Liver (tissue), 9 donors: ENCODE measurements around the gene CARHSP1. TPM values are rescaled to one million over a fixed set of nuclear protein-coding genes. Genes with fewer than 3 reads are reported as not detected.

Experiments
- DNase-seq: peaks from one replicate; pipeline ENCODE4 v3.0.0-alpha.2; 2017; ENCODE audit warnings: low spot score
- H3K27ac ChIP-seq, 2 donors: one replicate each; pipeline ENCODE4 v1.7.0; 2013; ENCODE audit warnings: inconsistent platforms in 2 of 2, low read length in 2 of 2, control low read depth in 1 of 2, low read depth in 1 of 2, mild to moderate bottlenecking in 1 of 2
- H3K27me3 ChIP-seq, 4 donors: one replicate each; pipeline versions ENCODE4 v1.6.1 to v1.7.0; 2013; ENCODE audit warnings: low read length in 3 of 4, inconsistent platforms in 1 of 4, mild to moderate bottlenecking in 1 of 4, moderate library complexity in 1 of 4; ENCODE audit not compliant: control insufficient read depth in 4 of 4, insufficient read depth in 4 of 4
- H3K36me3 ChIP-seq, 4 donors: one replicate each; pipeline versions ENCODE4 v1.6.1 to v1.7.0; 2013; ENCODE audit warnings: low read length in 3 of 4, mild to moderate bottlenecking in 3 of 4, low read depth in 1 of 4, moderate library complexity in 1 of 4; ENCODE audit not compliant: control insufficient read depth in 4 of 4, insufficient read depth in 3 of 4
- H3K4me1 ChIP-seq, 4 donors: one replicate each; pipeline versions ENCODE4 v1.6.1 to v1.7.0; 2013; ENCODE audit warnings: low read length in 3 of 4, mild to moderate bottlenecking in 3 of 4, moderate library complexity in 1 of 4; ENCODE audit not compliant: control insufficient read depth in 4 of 4, insufficient read depth in 4 of 4
- H3K4me3 ChIP-seq, 3 donors: one replicate each; pipeline versions ENCODE4 v1.6.1 to v1.7.0; 2013; ENCODE audit warnings: low read length in 3 of 3, control low read depth in 1 of 3, low read depth in 1 of 3, mild to moderate bottlenecking in 1 of 3
- H3K9ac ChIP-seq, 2 donors: one replicate each; pipeline ENCODE4 v1.7.0; 2013; ENCODE audit warnings: low read length in 2 of 2, mild to moderate bottlenecking in 2 of 2, moderate library complexity in 2 of 2, control low read depth in 1 of 2, low read depth in 1 of 2
- H3K9me3 ChIP-seq, 4 donors: one replicate each; pipeline versions ENCODE4 v1.6.1 to v1.7.0; 2013; ENCODE audit warnings: low read length in 3 of 4; ENCODE audit not compliant: control insufficient read depth in 4 of 4
- ATF3 ChIP-seq: IDR thresholded peaks from 2 replicates; pipeline ENCODE4 v1.6.1; 2016; ENCODE audit warnings: antibody characterized with exemption
- EGR1 ChIP-seq, 2 donors: IDR thresholded peaks; 2 replicates each; pipeline ENCODE4 v1.6.1; 2016 to 2018; ENCODE audit warnings: antibody characterized with exemption in 2 of 2, low read depth in 2 of 2
- FOXA1 ChIP-seq: IDR thresholded peaks from 2 replicates; pipeline ENCODE4 v1.6.1; 2016; ENCODE audit warnings: antibody characterized with exemption
- FOXA2 ChIP-seq: IDR thresholded peaks from 2 replicates; pipeline ENCODE4 v1.6.1; 2016; ENCODE audit warnings: antibody characterized with exemption
- GABPA ChIP-seq, 2 donors: IDR thresholded peaks in 1 of 2; conservative IDR thresholded peaks in 1 of 2; 2 replicates each; pipeline ENCODE4 v1.6.1; 2016; ENCODE audit warnings: antibody characterized with exemption in 2 of 2, mild to moderate bottlenecking in 1 of 2, moderate library complexity in 1 of 2
- HNF4A ChIP-seq, 2 donors: conservative IDR thresholded peaks; 2 replicates each; pipeline ENCODE4 v1.6.1; 2016; ENCODE audit warnings: antibody characterized with exemption in 2 of 2, mild to moderate bottlenecking in 2 of 2
- HNF4G ChIP-seq: IDR thresholded peaks from 2 replicates; pipeline ENCODE4 v1.6.1; 2016; ENCODE audit warnings: antibody characterized with exemption
- JUND ChIP-seq, 2 donors: IDR thresholded peaks; 2 replicates each; pipeline ENCODE4 v1.6.1; 2016; ENCODE audit warnings: antibody characterized with exemption in 2 of 2
- MAX ChIP-seq: IDR thresholded peaks from 2 replicates; pipeline ENCODE4 v1.6.1; 2016; ENCODE audit warnings: antibody characterized with exemption
- NR2F2 ChIP-seq: IDR thresholded peaks from 2 replicates; pipeline ENCODE4 v1.6.1; 2016; ENCODE audit warnings: antibody characterized with exemption
- RAD21 ChIP-seq, 2 donors: IDR thresholded peaks; 2 replicates each; pipeline ENCODE4 v1.6.1; 2016; ENCODE audit warnings: antibody characterized with exemption in 2 of 2, mild to moderate bottlenecking in 2 of 2
- REST ChIP-seq: IDR thresholded peaks from 2 replicates; pipeline ENCODE4 v1.6.1; 2016; ENCODE audit warnings: antibody characterized with exemption, mild to moderate bottlenecking
- RXRA ChIP-seq, 2 donors: IDR thresholded peaks; 2 replicates each; pipeline ENCODE4 v1.6.1; 2017 to 2018; ENCODE audit warnings: antibody characterized with exemption in 2 of 2, mild to moderate bottlenecking in 1 of 2
- SP1 ChIP-seq: IDR thresholded peaks from 2 replicates; pipeline ENCODE4 v1.6.1; 2018; ENCODE audit warnings: antibody characterized with exemption, mild to moderate bottlenecking
- TAF1 ChIP-seq: conservative IDR thresholded peaks from 2 replicates; pipeline ENCODE4 v1.6.1; 2016; ENCODE audit warnings: antibody characterized with exemption, mild to moderate bottlenecking
- YY1 ChIP-seq: IDR thresholded peaks from 2 replicates; pipeline ENCODE4 v1.6.1; 2016; ENCODE audit warnings: antibody characterized with exemption, mild to moderate bottlenecking
- ZBTB33 ChIP-seq: IDR thresholded peaks from 2 replicates; pipeline ENCODE4 v1.6.1; 2016; ENCODE audit warnings: antibody characterized with exemption
- WGBS: extraction: QIAGEN DNeasy Blood & Tissue Kit; methylation state at CpG from one replicate; pipeline ENCODE4 v1.1.7; 2013; 5-methylcytosine and 5-hydroxymethylcytosine counted together
- polyA plus RNA-seq, 2 donors: library from polyadenylated mRNA; stranded (reverse) in 1 of 2; unstranded in 1 of 2; fragments of 200-250 nt in 1 of 2; fragments of >200 nt in 1 of 2; fragmentation: Nextera tagmentation in 1 of 2; extraction: Ambion mirVana in 1 of 2; gene quantifications; one replicate each; pipeline versions ENCODE4 v1.2.1 to v1.2.3, GENCODE V29; 2013 to 2015
- total RNA-seq, 2 donors: library from RNA; depleted of rRNA; stranded (reverse); fragments of >200 nt; gene quantifications; one replicate each; pipeline ENCODE4 v1.2.3, GENCODE V29; 2014
- TF ChIP-seq, protein P1 (sequence below): fragments of 150-350 bp; IDR thresholded peaks from 2 replicates; pipeline ENCODE4 v1.5.1; 2017; ENCODE audit warnings: improper control_type of control experiment, low read depth, low read length; ENCODE audit not compliant: missing input control
- donor health status: healthy.
- donor health status: healthy.
- donor health status: healthy.
- donor health status: healthy.
- donor health status: healthy.

The CARHSP1 gene
- total and polyA plus RNA-seq, 4 donors, result 81.2 to 162 (median 119) TPM

DNA sequence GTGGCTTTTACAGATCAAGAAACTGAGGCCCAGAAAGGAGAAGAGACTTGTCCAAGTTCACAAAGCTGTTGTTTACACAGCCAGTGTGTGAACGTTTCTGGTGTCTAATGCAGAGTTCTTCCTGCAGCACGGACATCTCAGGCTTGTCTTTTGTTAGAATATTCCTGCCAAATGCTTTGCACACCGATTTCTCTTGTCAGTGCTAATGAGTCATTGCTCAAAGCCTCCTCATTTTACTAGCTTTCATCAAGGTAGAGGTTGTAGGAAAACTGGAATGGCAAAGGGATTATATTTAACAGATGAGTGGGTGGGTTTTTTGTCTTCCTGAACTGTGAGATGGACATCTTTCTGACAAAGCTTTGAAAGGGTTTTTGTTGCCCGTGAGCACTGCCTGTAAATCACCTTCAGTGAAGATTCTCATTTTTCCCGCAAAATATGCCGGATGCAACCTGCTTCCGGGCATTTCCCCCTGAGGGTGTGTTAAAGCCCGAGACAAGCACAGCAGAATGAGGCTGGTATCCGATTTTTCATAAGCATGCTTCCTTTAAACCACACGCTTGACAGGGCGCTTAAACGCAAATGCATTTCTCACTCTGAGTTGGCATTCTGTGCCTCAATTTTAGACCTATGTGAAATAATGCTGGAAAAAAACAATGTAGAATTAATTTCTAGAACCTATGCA lies 56.5 kb downstream of the CARHSP1 start:
- Histone ChIP-seq H3K4me3 (no peak overlapping the region), H3K27me3 (no peaks in the 10 kb centered on the region), H3K27ac (no peak overlapping the region), H3K9ac (no peak overlapping the region), H3K36me3 (peaks cover 26 to 90% (median 57%) of the 10 kb centered on the region in 4 donors), H3K4me1 (peaks cover 0 to 18% (median 16%) of the 10 kb centered on the region in 4 donors), H3K9me3 (no peaks in the 10 kb centered on the region)
- DNase-seq, result no peak
- no peak for TF ChIP-seq FOXA2
- TF ChIP-seq FOXA1, result no peak
- TF ChIP-seq HNF4A (conservative IDR thresholded peaks at IDR 0.05), result no peak
- TF ChIP-seq MAX, result no peak
- no peak for TF ChIP-seq NR2F2
- TF ChIP-seq, protein P1, sequence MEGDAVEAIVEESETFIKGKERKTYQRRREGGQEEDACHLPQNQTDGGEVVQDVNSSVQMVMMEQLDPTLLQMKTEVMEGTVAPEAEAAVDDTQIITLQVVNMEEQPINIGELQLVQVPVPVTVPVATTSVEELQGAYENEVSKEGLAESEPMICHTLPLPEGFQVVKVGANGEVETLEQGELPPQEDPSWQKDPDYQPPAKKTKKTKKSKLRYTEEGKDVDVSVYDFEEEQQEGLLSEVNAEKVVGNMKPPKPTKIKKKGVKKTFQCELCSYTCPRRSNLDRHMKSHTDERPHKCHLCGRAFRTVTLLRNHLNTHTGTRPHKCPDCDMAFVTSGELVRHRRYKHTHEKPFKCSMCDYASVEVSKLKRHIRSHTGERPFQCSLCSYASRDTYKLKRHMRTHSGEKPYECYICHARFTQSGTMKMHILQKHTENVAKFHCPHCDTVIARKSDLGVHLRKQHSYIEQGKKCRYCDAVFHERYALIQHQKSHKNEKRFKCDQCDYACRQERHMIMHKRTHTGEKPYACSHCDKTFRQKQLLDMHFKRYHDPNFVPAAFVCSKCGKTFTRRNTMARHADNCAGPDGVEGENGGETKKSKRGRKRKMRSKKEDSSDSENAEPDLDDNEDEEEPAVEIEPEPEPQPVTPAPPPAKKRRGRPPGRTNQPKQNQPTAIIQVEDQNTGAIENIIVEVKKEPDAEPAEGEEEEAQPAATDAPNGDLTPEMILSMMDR, result no peak
- no peak for TF ChIP-seq RXRA (IDR thresholded peaks at IDR 0.05)
- 78% methylated on average over 12 of the region's 12 CpGs for WGBS

- no peak for DNase-seq
- Histone ChIP-seq H3K27ac (peak overlapping the region; percentile 63 to 64), H3K4me1 (peaks cover 0 to 18% (median 16%) of the 10 kb centered on the region in 4 donors), H3K27me3 (no peaks in the 10 kb centered on the region), H3K9me3 (no peaks in the 10 kb centered on the region), H3K9ac (peak overlapping the region in 1 of 2 donors; percentile 27), H3K4me3 (no peak overlapping the region), H3K36me3 (peaks cover 29 to 86% (median 62%) of the 10 kb centered on the region in 4 donors)
- TF ChIP-seq TAF1 (no peak), RXRA (IDR thresholded peaks at IDR 0.05) (peak; percentile 68 to 70), RAD21 (IDR thresholded peaks at IDR 0.05) (no peak), EGR1 (IDR thresholded peaks at IDR 0.05; ENCODE audit: low read depth in 2 of 2) (no peak), JUND (IDR thresholded peaks at IDR 0.05) (peak; percentile 34 to 37), ATF3 (no peak), MAX (peak; percentile 29), HNF4A (conservative IDR thresholded peaks at IDR 0.05) (peak; percentile 97 to 98), ZBTB33 (peak; percentile 7), HNF4G (peak; percentile 86), FOXA2 (no peak), NR2F2 (peak; percentile 53), REST (no peak), SP1 (peak; percentile 71), FOXA1 (no peak), GABPA (IDR thresholded peaks at IDR 0.05 in 1 of 2, conservative IDR thresholded peaks at IDR 0.05 in 1 of 2) (no peak), YY1 (peak; percentile 24)
- TF ChIP-seq, protein P1, result no peak
- WGBS, result 44% methylated on average over 11 of the region's 11 CpGs
These were observed 60.0 kb downstream of the CARHSP1 start for GRCh38 chr16:8808613-8809353.
